NCI-H748 (cell line): ENCODE measurements around the gene GALNT13.

Experiments used
- DNase-seq: peaks from one replicate; lab custom pipeline; 2025; ENCODE audit not compliant: unreplicated experiment; lab: John Stamatoyannopoulos, UW

GALNT13 gene

DNA sequence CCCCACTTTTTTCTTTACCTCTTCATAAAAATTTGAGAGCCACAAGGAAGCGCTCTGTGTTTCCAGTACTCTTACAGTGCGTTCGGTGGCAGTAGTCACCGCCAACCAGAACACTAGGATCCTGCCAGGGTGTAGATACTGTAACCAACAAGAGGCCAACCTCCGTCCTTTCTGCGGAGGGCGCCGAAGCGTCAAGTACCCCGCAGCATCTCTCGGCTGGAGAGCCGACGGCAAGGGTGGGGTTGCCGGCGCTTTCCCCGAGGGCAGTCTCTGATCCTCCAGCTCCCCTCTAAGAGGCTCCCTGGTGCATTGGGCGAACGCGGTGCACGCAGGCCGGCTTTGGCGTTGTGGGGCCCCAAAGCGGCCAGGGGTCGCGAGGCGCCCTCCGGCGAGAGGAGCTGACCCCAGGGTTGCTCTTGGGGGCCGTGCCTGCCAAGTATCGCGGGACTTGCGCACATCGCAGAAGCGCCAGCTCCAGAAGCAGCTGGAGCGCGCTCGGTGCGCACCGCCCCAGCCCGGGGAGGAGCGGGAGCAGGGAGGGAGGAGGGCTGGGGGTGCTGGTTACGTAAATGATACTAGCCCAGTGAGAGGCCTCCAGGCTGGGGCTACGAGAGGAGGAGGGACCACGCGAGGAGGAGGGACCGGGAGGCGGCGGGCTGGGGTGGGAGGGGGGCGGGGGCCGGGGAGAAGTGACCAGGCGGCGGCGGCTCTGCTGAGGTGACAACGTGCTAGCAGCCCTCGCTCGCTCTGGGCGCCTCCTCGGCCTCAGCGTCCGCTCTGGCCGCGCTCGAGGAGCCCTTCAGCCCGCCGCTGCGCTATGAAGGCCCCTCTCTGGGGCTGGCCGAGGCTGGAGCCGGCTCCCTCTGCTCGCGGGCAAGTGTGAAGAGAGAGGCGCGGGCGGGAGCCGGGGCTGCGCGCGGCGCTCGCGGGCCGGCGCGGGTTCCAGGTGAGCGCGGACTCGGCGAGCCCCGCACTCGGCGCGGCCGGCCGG lies at the start of gene GALNT13:
Gene GALNT13, plus strand, starts transcription at position 692 of the 991 bp plus-strand sequence.
- DNase-seq = peak; percentile 100

GRCh38 chr2:153823880-153824279 lies 47.8 kb upstream of the GALNT13 start:
- no peak for DNase-seq

- no peak for DNase-seq
These were observed 43.4 kb upstream of the GALNT13 start for GRCh38 chr2:153828335-153828734.

DNA sequence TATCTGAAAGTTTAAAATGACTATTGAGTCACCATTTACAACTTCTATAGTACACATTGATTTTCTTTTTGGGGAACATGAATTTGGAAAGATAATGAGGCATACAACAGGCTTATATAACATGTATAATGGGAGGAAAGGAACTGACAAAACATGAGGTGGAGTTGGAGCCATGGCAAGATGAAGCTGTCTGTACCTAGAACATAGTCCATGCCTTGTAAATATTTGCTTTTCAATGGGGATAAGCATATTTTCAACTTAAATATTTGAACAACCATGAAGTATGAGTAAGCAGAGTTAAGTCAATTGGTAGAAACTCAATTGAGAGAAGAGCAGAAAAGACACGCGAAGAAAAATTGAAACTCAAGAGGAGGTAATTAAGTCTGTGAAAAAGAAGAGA lies 37.1 kb upstream of the GALNT13 start:
- no peak for DNase-seq

- DNase-seq = no peak
These were observed 13.5 kb upstream of the GALNT13 start for GRCh38 chr2:153858250-153858649.

- no peak for DNase-seq
These were observed 7.7 kb upstream of the GALNT13 start for GRCh38 chr2:153864022-153864421.

DNA sequence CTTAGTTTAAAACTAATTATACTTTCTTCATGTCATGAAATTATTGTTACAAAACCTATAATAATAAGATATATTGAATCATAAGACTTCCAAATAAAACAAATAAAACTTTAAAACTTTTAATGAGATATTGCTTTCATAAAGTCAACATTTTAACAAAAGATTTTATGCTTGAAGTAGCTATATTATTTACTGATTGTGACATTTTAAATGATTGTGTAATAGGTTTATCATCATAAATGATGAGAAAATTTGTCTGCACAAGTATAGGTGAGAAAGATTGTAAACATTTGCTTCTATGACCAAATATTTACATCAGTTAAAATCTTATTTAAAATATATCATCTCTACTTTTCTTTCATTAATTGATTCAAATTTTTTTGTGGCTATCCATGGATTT lies 5.1 kb upstream of the GALNT13 start:
- no peak for DNase-seq

GRCh38 chr2:153870308-153870707 lies 1.4 kb upstream of the GALNT13 start:
- peak; percentile 84 for DNase-seq

GRCh38 chr2:153872311-153873051 lies 759 bp downstream of the GALNT13 start:
- peak; percentile 74 for DNase-seq

- DNase-seq = peak; percentile 79
These were observed 1.6 kb downstream of the GALNT13 start for GRCh38 chr2:153873052-153874048.

DNA sequence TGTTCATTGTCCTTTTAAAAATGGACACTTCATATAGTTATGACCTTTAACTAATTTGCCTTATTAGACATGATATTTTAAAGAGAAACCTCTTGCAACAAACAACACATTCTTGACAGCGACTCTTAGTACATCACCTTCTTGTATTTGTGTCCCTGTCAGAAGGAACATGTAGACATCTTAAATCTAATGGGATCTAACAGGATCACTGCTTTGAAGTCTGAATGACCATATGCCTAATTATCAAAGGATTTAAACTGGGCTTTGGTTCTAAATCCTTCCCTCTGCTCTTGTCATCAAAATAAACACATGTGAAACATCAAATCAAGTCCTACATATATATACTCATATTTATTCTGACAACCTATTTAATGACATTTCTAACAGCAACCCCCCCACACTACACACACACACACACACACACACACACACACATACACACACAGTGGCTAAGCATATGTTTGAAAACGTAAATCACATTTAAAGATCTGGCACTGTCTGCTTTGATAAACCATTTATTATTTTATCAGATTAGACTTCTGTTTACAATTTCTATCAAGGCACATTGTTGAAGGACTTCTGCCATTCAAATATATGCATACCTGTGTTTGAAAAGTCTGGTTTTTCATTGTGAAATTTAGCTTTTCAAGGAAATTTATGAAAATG lies 4.2 kb downstream of the GALNT13 start:
- DNase-seq = no peak

GRCh38 chr2:153880926-153881325 lies 9.2 kb downstream of the GALNT13 start:
- no peak for DNase-seq

DNA sequence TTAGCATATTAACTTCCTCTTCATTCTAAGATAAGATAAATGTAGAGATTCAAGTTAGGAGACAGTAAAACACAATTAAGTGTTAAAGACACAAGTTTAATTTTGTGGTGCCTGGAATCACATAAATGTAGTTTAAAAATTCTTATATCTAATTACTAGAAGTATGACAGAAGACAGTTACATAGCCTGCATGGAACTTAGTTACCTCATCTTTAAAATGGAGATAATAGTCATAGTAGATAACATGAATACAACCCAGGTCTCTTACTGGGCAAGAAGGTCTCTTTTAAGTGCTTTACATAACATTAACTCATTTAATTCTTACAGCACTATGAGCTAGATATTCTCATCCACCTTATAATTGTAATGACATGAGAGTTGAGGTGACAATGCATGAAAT lies 15.1 kb downstream of the GALNT13 start:
- no peak for DNase-seq

DNA sequence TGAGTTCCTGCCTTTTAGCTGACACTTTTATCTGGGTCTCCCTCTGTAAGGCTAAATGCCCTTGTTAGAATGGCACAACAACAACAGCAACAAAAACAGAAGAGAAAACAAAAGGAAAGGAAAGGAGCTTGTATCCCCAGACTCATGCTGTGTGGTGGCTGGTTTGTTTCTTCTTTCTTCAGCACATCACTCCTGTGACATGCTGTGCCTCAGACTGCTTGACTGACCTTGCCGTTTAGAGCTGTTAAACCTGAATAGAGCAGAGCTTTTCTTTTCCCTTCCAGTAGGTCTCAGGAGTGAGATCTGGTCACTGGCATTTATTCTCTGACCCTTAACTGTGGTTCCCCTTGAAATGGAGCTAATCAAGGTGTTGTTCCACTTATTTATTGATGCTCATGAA lies 18.9 kb downstream of the GALNT13 start:
- no peak for DNase-seq

DNA sequence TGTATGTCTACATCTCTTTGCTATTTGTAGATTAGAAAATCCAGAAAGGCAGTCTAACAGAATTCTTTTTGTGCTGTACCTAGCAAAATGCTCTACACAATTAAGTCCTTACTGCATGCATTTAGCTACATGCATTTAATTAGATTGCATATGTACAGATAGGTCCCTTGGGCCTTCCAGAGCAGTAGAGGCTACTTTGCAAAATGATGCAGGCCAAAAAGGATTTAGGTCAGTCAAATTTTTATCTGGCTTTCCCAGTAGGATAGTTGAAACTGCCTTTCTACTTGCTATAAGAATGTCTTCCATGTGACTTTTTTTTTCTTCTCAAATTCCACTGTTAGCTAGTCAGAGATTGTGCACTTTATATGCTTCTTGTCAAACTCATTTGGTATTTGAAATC lies 19.3 kb downstream of the GALNT13 start:
- DNase-seq = no peak

DNA sequence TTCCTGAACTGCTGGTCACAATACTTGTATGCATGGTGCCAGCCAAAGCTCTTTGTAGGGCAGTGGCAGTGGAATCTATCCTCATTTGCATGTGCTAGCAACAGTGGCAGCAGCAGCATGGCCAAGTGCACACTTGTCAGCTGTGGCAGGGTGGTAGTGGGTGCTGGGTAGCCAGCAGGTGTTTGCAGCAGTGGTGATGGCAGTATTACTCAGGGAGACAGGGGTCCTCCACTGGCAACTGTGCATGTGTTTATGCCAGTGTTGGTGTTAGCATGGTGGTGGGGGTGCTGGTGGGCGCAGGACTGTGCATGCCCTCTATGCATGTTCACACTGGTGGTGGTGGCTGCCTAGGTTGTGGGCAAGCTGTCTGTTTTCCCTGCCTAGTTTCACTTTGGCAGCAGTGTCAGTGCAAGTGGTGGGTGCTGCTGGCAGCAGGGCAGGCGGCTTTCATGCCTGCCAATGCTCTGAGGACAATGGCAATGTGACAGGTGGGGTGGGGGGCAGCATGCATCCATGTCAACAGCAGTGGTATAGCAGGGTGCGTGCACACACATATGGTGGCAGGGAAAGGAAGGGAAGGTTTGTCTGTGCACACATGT lies 41.2 kb downstream of the GALNT13 start:
- DNase-seq = no peak

DNA sequence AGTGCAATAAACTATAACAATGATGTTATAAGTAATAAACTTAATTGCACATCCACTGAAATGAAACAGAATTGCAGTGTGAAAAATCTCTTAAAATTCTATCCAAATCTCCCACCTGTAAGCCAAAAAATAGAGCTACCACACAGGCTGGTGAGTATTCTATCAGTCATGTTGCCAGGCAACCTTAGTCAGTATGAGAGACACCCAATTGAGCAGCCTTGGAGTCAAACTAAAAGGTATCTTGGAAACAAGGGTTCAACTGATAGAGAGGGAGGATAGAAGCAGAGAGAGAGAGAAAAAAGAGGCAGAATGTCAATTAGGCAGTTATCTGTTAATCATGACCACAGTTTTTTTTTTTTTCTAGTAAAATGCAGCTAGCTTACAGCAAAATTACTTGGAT lies 45.8 kb downstream of the GALNT13 start:
- peak; percentile 28 for DNase-seq

DNA sequence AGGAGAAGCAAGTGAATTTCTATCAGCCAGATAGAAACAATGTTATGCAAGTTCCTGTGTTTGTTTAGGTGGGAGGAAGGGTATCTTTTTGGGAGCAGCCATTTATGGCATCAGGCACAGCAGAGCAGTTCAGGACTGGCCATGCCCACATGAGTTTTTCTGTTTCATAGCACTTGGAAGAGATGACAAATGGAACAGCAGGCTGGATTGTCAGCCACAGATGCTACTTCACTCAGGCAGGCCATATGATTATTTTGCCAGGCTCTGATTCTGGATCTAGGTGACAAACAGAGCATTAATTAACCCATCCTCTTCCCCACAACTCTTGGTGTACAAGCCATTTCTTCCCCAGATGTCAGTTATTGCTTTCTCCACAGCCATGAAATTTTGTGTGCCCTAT lies 63.8 kb downstream of the GALNT13 start:
- DNase-seq = no peak

DNA sequence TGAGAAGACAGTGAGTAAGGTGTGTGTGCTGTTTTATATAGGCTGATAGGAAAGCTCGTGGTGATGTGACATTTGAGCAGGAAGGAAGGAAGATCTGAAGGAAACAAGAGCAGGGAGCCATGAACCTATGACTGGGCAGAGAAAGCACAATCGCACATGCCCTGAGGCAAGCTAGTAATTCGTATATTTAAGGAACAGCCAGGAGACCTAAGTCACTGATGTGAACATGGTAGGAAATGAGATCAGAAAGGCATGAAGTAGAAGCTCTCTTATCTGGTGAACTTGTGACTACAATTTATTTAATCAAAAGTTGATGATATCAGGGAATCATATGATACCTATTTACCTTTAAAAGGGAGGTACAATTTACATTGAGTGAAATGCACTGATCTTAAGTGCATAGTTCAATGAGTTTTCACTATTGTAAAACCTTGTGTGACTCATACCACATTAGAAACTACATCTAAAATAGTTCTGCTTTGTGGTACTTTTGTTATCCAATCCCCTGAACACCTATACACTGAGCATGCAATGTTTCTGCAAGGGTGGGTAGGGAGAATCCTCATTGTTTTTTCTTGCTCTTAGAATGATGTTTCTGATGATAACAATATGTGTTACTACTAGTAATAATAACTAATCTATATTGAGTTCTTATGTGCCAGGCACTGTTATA lies 67.5 kb downstream of the GALNT13 start:
- no peak for DNase-seq
